HG03565 (cell line): ENCODE measurements around the gene YKT6.
"Not testable (repeated sequence)": the region's sequence is repeated elsewhere in the genome, so short reads cannot be mapped to it uniquely, and the experiment has no call there.

ENCODE experiments used
- ATAC-seq: cut with Tn5 transposase; IDR thresholded peaks from one replicate; pipeline ENCODE4 v1.9.1; 2021; ENCODE audit warnings: mild to moderate bottlenecking, moderate library complexity; ENCODE audit not compliant: unreplicated experiment

Gene YKT6

DNA sequence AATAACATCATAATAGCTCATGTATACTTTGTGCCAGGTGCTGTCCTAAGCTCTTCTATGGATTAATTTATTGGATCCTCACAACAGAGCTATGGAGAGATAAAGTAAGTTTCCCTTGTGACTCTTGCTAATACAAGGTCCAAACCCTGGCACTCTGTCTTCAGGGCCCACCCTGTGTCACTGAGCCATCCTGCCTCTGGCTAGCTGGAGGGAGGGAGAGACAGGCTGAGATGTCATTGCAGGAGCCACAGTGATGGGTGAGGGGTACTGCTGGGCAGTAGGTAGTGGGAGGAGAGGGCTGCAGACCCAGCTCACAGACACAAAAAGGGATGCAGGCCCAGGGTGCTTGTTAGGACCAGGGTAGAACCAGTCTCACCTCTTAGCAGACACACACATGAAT, 28.4 kb upstream of the YKT6 start:
- ATAC-seq: no peak

DNA sequence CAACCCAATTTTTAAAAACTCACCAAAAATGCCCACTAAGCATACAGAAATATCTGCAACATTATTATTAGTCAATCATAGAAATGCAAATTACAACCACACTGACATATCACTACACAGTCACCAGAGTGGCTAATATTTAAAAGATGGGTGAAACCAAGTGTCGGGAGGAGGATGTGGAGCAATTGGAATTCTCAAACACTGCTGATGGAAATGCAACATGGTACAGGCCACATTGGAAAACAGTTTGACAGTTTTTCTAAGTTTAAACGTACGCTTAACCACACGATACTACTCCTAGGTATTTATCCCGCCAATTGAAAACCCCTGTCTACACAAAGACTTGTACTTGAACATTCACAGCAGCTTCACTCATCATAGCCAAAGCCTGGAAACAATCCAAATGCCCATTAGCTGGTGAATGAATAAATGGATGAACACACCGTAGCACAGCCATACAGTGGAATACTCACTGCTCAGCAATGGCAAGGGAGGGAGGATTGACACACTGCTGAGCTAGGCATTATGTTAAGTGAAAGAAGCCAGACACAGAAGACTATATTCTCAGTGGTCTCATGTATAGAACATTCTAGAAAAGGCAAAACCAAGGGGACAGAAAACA, 27.9 kb upstream of the YKT6 start:
- no peak for ATAC-seq

DNA sequence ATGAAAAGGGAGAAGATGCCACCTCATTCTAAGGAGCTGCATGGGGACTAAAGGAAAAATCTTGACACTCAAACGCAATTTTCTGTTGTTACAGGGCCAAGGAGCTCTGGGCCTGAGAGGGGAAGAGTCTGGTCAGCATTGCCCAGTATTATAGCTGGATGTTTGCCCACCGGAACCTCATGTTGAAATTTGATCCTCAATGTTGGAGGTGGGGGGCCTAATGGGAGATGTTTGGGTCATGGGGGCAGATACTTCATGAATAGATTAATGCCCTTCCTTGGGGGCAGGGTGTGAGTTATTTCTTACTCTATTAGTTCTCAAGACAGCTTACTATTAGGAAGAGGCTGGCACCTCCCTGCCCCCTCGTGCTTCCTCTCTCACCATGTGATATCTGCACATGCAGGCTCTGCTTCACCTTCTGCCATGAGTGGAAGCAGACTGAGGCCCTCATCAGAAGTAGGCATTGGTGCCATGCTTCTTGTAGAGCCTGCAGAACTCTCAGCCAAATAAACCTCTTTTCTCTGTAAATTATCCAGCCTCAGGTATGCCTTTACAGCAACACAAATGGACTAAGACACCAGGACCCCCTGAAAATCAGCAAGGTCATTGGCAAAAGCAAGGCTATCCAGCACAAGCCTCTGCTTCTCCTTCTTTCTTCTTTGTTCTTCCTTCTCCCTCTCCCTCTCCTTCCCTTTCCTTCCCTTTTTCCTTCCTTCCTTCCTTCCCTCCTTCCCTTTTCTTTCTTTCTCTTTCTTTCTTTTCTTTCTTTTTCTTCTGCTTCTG, 26.7 kb upstream of the YKT6 start:
- ATAC-seq: no peak

DNA sequence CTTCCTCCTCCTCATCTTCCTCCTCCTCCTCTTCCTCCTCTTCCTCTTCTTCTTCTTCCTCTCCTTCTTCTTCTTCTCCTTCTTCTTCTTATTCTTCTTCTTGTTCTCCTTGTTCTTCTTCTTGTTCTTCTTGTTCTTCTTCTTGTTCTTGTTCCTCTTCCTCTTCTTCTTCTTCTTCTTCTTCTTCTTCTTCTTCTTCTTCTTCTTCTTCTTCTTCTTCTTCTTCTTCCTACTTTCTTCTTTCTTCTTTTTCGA, 26.2 kb upstream of the YKT6 start:
- not testable (repeated sequence) for ATAC-seq

DNA sequence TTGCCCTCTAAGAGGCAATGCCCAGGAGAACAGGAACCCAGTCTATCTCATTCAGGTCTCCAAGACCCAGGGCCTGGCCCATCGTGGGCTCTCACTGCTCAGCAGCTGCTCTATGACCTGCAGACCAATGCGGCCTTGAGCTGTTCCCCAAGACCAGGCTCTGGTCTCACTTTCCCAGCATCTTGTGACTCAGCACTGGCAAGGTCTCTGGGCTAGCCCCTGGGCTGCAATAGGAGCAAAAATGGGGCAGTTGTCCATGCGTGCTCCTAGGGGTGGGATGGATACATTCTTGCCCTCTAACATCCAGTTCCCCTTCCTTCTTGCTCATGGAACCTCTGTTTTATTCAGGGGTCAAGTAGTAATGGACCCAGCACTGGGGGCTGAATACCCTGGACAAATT, 25.0 kb upstream of the YKT6 start:
- ATAC-seq: no peak

DNA sequence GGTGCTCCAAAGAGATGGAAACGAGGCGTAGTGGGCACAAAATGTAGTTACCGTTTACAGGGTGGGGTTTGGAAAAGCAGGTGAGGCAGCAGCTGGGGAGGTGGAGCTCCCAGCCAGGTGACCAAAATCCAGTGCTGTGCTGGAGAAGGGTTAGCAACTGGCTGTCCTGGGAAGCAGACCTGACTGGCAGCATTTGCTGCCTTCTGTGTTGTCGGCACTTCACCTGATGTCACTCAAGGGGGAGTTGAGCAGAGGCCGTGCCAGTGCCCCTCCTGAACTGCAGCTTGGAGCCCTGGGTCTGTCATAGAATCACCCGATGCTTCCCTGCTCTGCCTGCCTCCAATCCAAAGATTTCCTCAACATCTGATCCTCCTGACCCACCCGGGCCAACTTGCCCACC, 24.3 kb upstream of the YKT6 start:
- ATAC-seq: no peak

DNA sequence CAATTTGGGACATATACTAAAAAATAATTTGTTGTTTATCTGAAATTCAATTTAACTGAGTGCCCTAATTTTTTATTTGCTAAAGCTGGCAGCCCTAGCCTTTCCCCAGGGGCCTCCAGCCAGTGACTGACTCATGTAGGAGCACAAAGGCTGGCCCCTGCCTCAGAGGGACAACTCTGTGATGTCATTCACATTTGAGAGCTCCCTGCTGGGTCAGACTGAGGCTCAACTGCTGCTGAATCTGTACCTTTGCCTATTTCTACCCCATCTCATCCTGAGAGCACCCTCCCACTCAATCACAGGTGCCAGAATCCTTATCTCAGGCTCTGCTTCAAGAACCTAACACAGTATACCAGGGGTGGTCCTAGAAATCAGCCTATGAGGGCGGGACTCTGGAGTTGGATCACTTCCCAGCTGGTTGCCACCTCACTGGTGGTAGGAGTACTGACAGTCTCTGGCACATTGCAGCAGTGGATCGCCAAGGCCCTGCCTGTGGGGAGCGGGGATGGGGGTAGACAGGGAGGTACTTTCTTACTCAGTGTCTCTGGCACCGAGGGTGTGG, 23.1 kb upstream of the YKT6 start:
- no peak for ATAC-seq

DNA sequence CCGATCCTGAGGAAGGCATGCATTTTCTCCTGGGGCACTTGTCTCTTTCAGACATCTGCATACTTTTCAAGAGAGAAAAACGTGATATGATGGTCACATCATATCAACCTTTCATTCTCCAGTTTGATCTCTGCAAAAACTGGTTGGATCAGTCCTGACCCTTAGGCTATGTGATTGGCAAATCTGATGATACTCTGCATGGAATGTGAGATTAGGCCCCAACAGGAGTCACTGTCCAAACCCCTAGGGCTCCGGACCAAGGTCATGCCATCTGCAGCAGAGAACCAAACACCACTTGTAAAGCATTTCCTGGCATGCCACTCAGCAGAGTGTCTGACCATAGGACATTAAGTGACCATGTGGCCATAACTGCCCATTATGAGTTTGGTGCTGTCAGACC, 20.1 kb upstream of the YKT6 start:
- ATAC-seq: no peak

DNA sequence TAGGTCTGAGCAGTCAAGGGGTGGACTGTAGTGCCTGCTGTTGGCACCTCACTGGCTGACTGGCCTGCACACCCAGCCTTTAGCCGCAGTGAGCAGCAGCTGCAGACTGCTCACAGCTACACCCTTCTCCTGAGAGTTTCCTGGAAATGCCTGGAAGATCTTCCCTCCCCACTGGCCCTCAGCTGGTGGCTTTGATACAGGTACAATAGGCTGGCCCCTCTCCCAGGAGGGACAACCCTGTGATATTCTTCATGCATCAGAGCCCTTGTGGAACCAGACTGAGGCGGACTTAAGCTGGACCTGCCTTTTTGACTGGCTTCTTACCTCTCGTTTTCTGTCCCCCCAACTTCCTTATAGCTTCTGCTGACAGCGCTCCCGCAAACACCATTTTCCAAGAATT, 18.0 kb upstream of the YKT6 start:
- ATAC-seq: no peak

DNA sequence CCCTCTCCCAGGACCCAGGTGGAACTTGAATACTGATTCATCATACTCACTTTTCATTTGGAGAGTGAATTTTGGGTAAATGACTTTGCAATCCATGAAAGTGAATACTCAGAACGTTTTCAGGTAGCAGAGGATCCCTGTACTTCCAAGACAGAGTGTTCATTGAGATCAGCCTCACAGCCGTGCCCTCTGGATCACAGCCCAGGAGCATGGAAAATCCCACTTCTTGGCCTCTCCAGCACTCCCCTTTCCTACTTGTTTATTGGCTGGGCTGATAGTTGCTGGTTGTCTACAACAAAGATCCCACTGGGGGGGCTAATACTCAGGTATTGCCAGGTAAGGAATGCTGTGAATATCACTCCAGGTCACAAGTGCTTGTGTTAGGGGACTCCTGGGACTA, 17.4 kb upstream of the YKT6 start:
- no peak for ATAC-seq

DNA sequence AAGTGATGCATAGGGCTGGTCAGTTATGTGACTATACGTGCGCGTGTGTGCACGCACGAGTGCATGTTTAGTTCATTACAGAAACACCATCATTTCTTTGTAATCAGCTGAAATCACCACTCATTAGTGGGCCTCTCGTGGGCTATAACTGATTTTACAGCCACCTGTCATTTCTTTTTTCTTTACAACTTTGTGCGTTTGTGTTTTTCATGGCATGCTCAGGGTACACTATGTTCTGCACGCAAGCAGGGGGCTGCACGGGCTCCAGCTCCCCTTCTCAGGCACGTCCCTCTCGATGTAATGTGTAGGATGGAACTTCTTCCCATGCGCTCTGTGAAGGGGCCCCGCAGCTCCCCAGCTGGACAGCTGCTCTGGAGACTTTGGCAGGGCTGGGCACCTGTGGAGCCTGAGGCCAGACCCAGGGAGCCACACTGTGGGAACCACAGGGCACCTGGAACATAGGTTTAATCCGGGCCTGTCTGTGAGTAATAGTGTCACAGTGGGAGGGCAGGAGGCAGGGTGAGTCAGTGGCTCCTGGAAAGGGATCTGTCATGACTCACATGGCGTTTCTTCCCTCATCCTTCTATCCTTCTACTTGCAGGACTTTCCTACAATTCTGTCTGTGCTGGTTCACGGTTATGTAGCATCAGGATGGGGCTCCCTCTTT, 16.4 kb upstream of the YKT6 start:
- ATAC-seq: no peak

DNA sequence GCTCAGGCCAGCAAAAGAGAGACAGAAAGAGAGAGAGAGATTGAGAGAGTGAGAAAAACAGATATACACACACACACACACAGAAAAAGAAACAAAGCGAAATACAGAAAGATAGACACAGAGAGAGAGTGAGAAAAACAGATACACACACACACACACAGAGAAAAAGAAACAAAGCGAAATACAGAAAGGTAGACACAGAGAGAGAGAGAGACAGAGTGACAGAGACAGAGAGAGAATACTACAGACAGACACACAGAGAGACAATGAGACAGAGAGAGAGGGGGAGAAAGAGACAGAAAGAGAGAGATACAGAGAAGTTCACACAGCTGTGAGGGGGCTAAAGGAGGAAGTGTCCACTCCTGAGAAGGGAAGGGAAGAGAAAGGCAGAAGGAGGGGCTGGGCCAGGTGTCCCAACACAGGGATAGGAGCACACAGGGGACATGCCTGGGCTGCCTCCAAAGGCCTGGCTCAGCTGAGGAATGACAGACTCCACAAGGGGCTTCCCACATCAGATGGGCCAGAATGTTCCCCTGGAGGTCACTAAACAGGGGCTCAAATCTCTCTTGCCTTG, 15.8 kb upstream of the YKT6 start:
- ATAC-seq: no peak

DNA sequence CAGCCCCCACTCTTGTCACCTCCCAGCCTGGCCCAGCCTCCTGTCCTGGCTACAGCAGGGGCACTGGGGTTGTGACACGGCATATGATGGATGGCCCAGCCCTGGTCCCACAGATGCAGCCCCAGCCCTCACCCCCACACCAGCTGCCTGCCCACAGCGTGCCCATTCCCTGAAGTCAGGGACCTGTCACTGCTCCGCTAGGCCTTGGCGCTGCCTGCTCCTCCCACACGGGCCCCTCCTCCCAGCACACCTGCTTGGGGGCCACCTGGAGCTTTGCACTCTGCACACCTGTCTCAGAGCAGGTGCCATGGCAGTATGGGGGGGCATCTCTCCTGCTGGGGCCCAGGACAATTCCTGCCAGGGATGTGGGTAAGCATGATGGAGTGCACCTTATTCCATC, 15.0 kb upstream of the YKT6 start:
- ATAC-seq: no peak

DNA sequence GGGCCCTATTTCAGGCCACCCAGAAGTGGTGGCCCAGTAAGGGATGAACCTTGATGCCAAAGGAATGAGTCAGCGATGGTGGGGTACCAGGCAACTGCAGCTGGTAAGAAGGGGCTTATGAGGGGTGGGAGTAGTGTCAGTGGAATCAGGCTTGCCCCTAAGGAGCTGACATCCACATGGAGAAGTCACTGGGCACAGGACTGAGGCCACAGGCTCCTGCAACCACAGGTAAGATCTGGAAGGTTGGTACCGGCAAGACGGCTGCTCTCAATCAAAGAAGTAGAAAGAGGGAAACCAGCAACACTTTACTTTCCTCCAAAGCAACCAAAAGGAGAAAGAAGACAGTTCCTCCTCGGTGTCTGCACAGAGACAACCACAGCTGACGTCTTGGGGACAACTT, 14.0 kb upstream of the YKT6 start:
- no peak for ATAC-seq

DNA sequence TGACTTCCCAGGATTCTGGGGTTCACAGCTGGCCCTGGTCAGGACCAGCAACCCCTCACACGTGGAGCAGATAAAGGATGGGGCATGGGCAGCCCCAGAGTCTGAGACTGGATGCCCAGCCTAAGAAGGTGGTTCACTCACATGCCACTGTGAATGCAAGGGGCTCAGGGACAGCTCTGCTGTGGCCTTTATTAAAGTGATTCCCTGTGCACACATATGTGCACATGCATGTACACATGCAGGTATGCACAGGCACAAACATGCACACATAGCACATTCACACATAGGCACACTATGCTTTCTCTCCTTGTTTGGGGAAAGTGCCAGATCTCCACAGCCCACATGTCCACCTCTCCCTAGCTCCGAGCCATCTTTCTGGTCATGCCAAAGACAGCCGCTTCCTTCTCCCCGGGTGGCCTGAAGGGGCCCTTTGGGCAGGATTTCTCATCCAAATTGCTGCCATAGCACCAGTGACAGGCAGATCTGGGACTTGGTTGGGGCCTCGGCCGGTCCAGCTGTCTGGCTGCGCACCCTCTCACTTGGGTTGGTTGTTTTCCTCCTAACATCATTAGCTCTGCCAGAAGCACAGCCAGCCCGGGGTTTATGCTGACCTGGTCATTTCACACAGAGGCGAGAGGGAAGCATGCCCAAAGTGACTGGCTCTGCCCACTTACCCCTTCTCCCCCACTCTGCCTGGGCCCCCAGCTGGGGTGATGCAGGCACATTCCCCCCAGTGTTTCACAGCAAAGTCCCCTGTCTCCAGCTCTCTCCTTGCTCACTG, 13.0 kb upstream of the YKT6 start:
- ATAC-seq: no peak

DNA sequence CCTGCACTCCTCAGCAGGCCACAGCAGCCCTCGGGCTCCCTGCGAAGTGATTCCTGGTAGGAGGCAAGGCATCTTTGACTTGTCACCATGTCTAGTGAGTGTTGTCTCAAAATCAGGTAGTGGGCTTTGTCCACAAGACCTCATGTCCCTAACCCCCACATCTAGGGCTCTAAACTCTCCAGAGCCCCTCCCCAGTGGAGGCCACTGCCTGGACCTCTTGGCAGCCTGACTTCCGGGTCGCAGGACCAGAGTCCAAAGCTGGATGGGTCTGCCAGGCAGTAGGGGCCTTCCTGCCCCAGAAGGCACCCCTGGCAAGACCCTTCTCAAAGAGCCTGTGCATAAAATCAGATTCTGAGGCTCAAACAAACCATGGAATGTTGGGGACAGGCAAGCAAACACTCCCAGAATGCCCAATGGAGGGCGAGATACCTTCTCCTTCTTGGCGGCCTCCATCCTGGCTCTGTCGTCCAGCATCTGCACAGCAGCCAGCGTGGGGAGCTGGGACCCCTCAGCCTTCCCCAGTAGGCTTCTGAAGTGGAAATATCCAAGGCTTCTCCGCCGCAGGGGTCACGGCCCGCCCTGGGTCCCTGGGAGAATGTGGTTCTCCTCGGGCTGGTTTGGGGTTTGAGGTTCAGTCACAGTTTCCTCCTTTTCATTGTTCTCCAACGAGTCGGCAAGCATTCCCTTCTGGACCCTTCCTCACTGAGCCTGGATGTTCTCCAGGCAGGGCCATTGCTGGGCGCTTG, 12.1 kb upstream of the YKT6 start:
- ATAC-seq: no peak

DNA sequence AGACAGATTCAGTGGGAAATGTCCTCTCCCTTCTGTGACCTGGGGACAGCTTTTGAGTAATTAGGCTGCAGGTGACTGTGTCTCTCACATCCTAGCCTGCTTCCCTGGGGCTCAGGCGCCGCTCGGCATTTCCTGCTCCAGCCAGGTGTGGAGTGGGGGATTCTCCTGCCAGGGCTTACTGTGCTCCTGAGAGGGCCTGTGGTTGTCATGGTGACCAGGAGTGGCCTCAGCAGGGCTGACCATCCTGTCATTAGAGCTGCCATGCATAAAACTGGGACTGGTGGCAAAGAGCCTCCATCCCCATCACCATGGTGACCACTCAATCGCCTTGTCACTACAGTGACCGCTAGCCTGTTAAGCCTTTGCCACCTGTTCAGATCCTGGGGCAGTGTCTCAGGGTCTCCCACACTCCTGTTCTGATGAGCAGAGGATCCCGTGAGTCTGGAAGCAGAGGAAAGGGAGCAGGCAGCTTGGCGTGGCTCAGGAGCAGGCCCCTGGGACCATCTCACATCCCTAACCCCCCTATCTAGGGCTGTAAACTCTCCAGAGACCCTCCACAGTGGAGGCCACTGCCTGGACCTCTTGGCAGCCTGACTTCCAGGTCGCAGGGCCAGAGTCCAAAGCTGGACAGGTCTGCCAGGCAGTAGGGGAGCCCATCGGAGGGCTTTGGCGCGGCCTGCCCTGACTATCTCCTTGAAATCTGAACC, 11.3 kb upstream of the YKT6 start, which contains the start of gene GCK:
GCK (minus strand) TSS at position 154 of the 707 bp plus-strand sequence. CDS start 486 bp downstream, outside the sequence.
- ATAC-seq: no peak

DNA sequence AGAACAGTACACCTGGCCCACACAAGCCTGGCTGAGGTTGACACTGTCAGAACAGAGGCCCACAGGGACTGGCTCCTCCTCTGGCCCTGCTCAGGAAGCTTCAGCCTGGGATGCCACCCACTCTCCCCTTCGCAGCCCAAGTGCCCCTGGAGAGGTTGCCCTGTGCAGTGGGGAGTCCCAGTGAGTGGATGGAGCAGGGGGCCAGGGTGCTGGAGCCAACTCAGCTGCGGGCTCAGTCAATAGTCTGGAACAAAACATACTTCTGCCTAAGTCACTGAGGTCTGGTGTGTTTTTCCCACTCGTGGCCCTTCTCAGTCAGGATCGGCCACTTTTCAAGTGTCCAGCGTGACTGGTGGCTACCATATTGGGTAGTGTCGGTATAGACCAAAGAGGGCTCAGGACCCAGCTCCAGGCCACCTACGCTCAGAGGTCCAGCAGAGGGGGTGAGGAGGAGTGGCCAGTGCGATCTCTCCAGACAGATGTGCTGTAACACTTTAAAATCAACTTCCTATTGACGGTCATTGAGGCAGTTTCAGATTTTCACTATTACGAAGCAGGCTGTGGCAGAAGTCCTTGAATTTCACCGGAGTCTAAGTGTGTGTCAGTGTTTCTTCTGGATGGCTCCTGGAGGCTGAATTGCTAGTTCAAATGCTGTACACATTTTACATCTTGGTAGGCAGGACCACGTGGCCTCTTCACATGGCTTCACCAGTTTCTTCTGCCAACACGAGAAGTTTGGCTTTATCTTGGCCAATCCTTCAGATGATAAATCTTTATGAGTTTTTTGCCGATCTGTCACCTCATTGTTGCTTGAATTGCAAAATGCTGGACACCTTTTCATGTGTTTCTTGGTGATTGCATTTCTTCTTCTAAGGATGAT, 10.5 kb upstream of the YKT6 start:
- ATAC-seq: no peak

DNA sequence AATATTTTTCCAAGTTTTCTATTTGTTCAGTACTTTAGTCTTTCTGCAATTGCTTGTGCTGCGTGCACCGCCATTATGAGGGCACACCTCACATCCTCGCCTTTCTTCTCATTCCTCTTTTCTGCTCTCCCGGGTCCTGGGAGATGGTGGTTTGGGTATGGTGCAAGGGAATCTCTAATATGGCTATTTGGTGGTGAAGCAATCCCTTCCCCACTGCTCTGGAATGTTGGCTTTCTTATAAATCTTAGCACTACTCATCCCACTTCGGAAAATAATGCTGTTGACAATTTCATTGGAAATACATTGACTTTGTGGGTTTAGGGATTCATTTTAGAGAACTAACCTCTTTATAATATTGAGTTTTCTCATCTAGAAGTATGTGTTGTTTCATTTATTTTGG, 9.6 kb upstream of the YKT6 start:
- ATAC-seq: no peak
